Measurements from ENCODE around the gene KLF3. TPM values are rescaled to one million over a fixed set of nuclear protein-coding genes. Genes with fewer than 3 reads are reported as not detected.

KLF3 gene
- polyA plus RNA-seq: 2.0 and 4.4 TPM in 2 replicates

DNA sequence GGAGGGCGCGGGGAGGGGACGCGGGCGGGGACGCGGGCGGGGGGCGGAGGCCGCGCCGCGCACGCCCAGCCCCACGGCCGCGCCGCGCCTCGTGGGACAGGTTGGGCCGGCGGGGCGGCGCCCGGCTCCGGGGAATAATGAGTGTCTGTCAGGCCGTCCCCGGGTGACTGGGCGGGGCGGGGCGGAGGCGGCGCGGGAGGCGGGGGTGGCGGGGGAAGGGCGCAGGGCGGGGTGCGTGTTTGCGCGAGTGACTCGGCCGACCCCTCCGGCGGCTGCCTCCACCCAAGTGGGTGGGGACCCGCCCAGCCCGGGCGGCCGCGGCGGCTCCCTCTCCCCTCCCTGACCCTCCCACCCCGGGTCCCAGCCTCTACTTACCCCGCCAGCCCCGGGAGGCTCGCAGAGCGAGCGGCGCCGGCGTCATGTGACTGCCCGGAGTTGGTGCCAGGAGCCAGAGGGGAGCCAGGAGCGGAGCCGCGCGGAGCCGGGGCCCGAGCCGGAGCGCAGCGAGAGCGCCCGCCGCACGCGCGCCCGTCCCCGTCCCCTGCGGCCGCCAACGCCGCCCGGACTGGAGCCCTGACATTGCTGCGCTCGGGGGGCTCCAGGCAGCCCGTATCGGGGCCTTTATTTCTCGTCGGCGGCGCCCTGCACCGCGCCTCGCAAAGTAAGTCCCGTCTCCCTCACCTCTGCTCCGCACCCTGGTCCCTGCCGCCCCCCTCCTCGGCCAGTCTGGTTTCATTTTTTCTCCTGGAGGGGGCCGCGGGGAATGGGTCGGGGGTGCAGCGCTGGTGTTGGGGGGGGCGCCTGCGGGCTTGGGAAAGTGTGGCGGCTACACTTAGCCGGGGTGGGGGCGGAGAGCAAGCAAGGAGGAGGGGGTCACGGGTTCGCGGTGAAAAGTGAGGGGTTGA lies at the start of gene KLF3:
KLF3 (plus strand) TSS at position 399 of the 905 bp plus-strand sequence. CDS start 16,427 bp downstream, outside the sequence.

Other genes with a start within 250 kb of the KLF3 start
- 0.11 and 0.27 TPM in 2 replicates for gene TLR10, start 118.8 kb downstream of the KLF3 start, polyA plus RNA-seq
- gene TLR1, start 140.6 kb downstream of the KLF3 start, polyA plus RNA-seq: 0.32 and 1.3 TPM in 2 replicates
- gene TLR6, start 192.6 kb downstream of the KLF3 start, polyA plus RNA-seq: 0.44 TPM in 1 of 2 replicates, not detected in the other
- 1.2 and 3.0 TPM in 2 replicates for gene FAM114A1, start 203.6 kb downstream of the KLF3 start, polyA plus RNA-seq